Islet of Langerhans (tissue), 1 donor: ENCODE measurements around the gene MPND.

Source experiments
- FAIRE-seq: peaks from one replicate; lab custom pipeline; 2011; peaks lifted over from hg19 to GRCh38; lab: Jason Lieb, UNC

The MPND gene

DNA sequence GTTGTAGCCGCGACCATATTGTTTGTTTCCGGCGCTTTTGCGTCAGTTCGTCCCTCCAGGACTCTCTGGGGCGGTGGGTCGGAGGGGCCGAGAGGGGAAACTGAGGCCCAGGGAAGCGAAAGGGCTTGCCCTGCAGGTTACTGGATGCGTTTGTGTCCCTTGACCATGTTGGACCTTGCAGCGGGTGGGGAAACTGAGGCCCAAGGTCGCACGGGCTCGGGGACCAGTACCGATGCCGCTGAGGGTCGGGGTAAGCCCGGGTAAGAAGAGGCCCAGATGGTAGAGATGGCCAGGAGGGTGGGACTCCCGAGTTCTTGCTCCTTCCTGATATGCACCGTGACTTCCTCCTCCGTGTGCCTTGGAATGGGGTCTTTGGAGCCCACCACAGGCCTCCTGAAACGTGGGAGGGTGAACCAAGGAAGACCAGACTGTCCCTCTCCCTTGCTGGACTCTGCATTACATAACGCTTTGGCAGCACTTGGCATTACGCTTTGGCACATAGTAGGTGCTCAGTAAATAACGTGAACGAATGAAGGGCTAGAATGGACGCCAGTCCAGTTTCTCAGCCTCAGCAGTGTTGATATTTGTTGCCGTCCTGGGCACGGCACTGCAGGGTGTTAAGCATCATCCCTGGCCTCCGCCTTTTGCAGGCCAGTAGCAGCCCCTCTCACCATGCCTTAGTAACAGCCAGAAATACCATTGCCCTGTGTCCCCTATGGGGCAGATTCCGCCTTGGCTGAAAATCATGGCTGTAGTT lies 59.8 kb downstream of the MPND start:
- no peak for FAIRE-seq

DNA sequence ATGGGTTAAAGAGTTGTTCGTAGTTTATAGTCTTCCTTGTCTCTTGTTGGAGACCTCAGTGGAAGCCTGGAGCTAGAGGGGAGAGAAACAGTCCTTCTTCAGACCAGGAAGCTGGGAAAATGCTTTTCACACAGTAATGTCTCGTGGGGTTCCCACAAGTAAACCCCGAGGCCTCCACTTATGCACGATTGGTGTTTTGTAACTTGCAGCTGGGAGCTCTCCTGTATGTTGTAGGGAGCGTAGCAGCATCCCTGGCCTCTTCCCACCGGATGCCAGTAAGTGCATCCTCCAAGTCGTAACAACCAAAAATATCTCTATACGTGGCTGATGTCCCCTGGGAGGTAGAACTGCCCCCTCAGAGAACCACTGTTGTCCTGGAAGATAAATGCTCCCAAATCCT lies 62.6 kb downstream of the MPND start:
- no peak for FAIRE-seq

DNA sequence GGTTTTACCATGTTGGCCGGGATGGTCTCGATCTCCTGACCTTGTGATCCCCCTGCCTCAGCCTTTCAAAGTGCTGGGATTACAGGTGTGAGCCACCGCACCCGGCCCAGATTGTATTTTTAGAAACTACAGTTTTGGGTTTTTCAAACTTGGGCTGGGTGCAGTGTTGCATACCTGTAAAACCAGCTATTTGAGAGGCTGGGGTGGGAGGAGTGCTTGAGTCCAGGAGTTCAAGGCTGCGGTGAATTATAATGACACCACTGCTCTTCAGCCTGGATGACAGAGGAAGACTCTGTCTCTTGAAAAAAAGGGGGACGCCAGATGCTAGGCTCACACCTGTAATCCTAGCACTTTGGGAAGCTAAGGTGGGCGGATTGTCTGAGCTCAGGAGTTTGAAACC lies 63.3 kb downstream of the MPND start:
- FAIRE-seq: no peak

DNA sequence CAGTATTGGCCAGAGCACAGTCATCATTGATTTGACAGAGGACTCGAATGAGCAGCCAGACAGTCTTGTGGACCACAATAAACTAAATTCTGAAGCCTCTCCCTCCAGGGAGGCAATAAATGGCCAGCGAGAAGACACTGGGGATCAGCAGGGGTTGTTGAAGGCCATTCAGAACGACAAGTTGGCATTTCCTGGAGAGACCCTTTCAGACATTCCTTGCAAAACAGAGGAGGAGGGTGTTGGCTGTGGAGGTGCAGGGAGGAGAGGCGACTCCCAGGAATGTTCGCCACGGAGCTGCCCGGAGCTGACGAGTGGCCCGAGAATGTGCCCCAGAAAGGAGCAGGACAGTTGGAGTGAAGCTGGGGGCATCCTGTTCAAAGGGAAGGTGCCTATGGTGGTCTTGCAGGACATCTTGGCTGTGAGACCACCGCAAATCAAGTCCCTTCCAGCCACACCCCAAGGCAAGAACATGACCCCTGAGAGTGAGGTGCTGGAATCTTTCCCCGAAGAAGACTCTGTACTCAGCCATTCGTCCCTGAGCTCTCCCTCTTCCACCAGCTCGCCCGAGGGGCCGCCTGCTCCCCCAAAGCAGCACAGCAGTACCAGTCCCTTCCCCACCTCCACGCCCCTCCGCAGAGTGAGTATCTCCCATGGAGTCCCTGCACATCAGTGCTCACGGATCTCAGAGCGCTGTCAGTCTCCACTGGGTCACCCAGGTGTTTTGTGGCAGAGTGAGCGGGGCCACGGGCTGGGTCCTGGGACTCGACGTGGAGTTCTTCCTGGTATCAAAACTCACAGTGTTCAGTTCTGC lies 66.0 kb downstream of the MPND start:
- FAIRE-seq: no peak
